ENCODE measurements around the gene SPTLC2. TPM values are rescaled to one million over a fixed set of nuclear protein-coding genes. Genes with fewer than 3 reads are reported as not detected.
"Not testable (repeated sequence)": the region's sequence is repeated elsewhere in the genome, so short reads cannot be mapped to it uniquely, and the experiment has no call there.

The SPTLC2 gene
- total RNA-seq, 1 experiment from 2014 or later, result 17.9 TPM

DNA sequence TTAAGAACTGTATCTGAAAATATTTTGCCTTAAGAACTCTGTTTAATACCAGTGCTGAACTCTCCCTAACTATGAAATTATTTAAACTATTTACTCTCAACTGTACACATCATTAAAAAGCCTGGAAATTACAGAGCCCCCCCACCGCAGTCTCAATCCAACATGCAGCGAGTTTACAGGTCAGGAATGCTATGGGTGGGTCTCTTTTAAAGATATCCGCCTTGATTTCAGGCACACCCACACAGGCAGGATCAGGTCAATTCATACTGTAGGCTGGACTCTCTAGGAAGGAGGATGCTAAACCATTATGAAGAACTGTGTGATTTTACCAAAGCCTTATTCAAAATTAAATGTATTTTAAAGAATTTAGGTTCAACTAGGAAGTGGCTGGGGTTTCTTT lies 16.5 kb downstream of the SPTLC2 start:
- in situ Hi-C loops (cut with HindIII; ENCODE audit: low sequenced_read_pairs), result no loop called here
- no peak for DNase-seq (ENCODE audit: low spot score)

DNA sequence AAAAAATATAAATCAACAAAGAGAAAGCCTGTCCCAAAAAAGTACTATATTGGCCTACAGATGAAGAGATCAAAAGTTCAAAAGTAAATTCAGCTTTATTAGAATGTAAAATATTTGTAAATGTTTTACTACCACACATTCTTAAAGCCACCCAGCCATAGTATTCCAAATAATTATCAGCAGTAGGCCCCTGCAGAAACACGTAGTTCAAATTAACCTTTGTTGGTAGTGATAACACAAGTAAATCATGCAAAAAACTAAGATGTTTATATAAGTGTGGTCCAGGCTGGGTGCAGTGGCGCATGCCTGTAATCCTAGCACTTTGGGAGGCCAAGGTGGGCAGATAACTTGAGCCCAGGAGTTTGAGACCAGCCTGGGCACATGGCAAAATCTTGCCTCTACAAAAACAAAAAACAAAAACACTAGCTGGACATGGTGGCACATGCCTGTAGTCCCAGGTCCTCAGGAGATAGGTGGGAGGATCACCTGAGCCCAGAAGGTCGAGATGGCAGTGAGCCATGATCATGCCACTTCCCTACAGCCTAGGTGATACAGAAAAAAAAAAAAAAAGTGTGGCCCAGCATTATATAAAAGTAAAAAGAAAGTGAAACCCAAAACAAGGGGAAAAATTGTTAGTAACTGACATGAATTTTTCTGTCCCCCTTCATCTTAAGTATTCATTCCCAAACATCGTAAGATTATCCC lies 17.9 kb downstream of the SPTLC2 start:
- in situ Hi-C loops (cut with HindIII; ENCODE audit: low sequenced_read_pairs), result no loop called here
- no peak for DNase-seq (ENCODE audit: low spot score)

DNA sequence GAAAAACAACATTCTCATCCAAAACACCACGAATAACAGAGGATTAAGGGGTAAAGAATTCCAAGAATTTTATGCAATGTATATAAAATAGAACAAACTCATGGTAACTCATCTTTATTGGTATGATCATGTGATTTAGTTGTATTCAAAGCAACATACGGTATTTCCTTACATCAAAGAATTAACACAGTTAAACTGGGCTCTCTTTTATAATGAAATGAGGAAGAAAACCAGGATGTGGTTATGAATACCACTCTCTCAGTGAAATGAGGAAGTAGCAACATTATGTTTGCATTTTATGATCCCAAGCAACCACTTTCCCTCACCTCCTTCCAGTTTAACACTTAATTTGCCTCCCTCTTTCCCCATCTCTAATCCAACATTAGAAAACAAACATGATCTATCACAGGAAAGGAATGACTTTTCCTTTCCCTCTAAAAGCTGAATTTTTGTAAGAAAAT lies 22.9 kb downstream of the SPTLC2 start:
- in situ Hi-C loops (cut with HindIII; ENCODE audit: low sequenced_read_pairs), result no loop called here

DNA sequence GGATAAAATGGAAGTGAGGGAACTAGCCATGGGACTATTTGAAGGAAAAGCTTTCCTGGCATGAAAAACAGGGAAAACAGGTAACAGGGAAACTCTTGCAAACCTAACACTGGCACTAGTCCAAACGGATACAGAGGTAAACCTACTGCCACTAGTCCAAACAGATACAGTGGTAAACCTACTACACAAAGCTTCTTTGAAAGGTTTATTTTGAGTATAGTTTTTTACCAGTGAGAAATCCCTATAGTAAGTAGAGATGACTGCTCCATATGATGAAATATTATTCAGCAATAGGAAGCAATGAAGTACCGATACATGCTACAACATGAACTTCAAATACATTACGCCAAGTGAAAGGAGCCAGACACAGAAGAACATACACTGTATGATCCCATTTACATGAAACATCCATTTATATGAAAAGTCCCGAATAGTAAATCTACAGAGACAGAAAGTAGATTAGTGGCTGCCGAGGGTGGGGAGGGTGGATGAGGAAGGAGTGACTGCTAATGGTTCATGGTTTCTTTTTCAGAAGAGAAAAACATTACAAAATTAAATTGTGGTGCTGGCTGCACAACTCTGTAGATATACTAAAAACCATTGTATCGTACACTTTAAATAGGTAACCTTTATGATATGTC lies 25.5 kb downstream of the SPTLC2 start:
- in situ Hi-C loops (cut with HindIII; ENCODE audit: low sequenced_read_pairs), result no loop called here
- DNase-seq (ENCODE audit: low spot score), result no peak

More for the DNA sequence above, 22.9 kb downstream of the SPTLC2 start:
- DNase-seq (ENCODE audit: low spot score), result no peak

DNA sequence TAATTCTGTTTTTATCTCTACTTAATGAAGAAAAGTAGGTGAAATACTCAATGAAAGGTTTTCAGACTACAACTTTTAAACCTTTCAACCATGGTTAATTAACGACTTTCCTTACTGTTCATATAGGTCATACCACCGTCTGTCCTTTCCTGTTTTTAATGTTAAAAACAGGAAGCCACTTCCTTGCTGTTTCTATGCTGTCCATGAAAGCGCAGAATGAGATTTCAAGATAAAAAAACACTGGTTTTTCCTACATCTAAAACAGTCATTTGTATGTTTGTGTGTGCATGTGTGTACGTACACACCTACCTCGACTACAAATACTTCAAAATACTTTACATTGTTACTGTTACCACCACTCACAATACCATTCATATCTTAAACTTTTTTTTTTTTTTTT lies 27.3 kb downstream of the SPTLC2 start:
- in situ Hi-C loops (cut with HindIII; ENCODE audit: low sequenced_read_pairs), result no loop called here
- no peak for DNase-seq (ENCODE audit: low spot score)

DNA sequence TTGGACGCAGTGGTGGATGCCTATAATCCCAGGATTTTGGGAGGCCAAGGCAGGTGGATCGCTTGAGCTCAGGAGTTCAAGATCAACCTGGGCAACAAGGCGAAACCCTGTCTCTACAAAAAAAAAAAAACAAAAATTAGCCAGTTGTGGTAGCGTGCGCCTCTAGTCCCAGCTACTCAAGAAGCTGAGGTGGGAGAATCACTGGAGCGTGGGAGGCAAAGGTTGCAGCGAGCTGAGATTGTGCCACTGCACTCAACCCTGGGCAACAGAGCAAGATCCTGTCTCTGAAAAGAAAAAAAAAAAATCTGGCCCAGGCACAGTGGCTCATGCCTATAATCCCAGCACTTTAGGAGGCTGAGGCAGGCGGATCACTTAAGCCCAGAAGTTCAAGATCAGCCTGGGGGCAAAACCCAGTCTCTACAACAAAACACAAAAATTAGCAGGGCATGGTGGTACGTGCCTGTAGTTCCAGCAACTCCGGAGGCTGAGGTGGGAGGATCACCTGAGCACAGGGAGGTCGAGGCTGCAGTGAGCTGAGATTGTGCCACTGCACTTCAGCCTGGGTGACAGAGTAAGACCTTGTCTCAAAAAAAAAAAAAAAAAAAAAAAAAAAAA lies 27.9 kb downstream of the SPTLC2 start:
- in situ Hi-C loops (cut with HindIII; ENCODE audit: low sequenced_read_pairs); DNase-seq (ENCODE audit: low spot score): not testable (repeated sequence)

DNA sequence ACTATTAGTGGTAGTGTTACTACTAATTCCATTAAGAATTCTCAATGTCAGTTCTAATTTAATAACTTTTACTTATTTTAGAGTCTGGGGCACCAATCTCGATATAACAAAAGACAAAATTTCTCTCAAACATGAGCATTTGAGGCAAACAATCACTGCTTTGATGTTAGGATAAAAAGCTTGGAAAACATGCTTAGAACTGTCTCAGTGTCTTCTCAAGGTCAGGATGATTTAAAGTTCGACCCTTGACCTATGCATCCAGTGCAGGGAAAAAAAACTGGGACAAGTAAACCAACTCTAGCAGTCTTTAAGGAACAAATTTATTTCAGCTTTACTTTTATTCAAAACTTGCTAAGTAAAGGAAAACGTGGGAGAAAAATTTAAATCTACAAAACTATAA lies 31.1 kb downstream of the SPTLC2 start:
- in situ Hi-C loops (cut with HindIII; ENCODE audit: low sequenced_read_pairs), result no loop called here
- DNase-seq (ENCODE audit: low spot score), result no peak

DNA sequence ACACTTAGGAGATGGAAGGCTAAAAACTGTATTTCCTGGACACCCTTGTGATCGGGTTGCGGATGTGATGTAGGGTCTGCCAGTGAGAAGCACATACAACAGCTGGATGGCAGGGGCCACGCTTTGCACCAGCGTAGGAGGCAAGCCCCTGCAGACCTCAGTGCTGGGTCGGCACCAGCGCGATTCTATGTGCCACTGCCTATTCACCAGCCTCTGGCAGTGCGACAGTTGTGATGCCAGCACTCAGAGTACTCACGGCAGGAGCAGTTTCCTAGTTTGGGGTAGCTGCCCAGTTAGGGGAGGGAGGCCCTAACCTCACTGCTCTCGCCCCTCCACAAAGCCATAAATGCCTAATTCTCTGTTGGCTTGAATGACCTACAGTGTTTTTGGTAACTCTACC lies 31.6 kb downstream of the SPTLC2 start:
- in situ Hi-C loops (cut with HindIII; ENCODE audit: low sequenced_read_pairs), result no loop called here
- DNase-seq (ENCODE audit: low spot score), result no peak

DNA sequence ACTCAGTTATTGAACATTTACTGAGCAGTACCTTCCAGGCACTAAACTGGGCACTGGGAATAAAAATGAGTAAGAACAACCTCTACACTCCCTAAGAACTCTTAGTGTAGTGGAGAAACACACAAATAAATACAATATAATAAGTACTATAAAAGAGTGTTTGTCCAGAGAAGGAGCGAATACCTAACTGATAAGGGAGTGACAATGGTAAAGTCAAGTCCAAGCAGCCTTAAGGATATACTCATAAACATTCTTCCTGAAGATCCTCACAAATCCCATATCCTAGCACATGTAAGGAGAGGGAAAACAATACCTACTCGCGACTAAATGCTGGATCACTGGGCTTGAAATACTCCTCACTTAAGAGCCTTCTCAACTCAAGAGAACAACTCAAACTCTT lies 32.8 kb downstream of the SPTLC2 start:
- no peak for DNase-seq (ENCODE audit: low spot score)
- in situ Hi-C loops (cut with HindIII; ENCODE audit: low sequenced_read_pairs), result no loop called here

DNA sequence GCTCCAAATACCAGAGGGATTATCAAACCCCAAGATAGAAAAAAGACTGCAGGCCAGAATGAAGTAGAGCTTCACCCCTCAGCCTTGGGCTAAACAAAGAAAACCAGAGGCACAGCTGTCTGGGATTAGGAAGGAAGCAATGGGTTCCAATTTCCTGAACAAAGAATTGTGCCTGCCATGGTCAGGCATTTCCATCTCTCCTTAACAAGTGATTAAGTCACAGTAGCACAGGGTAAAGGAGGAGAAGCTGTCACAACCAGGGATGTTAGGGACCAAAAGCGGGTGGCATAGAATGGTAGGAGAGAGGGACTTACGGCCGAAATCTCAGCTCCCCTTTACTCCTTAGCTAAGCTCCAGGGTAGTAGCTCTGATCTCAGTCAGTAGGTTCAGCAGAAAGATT lies 33.9 kb downstream of the SPTLC2 start:
- no peak for DNase-seq (ENCODE audit: low spot score)
- in situ Hi-C loops (cut with HindIII; ENCODE audit: low sequenced_read_pairs), result no loop called here

DNA sequence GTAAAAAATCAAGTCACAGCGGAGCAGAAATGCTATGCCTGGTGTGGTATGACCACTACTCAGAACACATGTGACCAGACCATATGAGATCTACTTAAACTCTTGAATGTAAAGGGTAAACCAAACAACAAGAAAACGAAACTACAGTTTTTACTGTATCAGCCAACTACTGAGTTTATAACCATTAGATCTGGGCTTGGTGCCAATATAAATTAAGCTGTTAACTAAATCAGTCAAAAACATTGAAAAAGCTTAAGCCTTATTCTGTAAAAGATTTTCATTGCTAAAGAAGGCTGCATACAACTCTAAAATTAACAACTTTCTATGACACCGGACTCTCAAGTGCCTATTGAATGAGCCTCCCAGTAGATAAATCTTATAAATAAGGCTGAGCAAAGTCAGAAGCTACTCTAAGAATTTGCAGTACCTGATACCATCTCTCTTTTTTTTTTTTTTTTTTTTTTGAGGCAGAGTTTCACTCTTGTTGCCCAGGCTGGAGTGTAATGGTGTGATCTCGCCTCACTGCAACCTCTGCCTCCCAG lies 35.4 kb downstream of the SPTLC2 start:
- in situ Hi-C loops (cut with HindIII; ENCODE audit: low sequenced_read_pairs), result no loop called here
- no peak for DNase-seq (ENCODE audit: low spot score)

DNA sequence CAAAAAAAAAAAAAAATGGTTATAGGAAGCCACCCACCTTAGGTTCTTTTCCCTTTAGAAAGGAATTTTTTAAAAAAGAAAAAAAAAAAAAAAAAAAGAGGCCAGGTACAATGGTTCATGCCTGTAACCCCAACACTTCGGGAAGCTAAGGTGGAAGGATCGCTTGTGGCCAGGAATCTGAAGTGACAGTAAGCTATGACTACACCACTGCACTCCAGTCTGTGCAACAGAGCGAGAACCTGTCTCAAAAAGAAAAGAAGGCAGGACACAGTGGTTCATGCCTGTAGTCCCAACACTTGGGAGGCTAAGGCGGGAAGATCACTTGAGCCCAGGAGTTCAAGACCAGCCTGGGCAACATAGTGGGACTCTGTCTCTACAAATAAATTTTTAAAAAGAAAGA lies 36.0 kb downstream of the SPTLC2 start:
- in situ Hi-C loops (cut with HindIII; ENCODE audit: low sequenced_read_pairs), result no loop called here
- no peak for DNase-seq (ENCODE audit: low spot score)

DNA sequence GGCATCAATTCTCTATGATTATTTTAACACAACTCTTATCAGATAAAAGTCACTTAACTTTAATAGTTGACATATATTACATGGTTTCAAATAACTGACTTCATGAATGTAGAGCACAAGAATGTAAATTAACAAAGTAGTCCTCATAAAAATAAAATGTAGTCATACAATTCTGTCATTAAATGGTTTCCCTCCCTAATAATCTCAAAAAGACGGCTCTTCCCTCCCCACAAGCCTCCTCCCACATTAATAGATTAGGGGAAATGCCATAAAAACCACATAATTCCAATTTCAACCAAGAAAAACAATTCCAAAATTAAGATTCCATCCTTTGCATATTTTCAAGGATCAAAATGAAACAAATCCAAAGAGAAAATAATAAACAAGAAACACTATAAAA lies 36.7 kb downstream of the SPTLC2 start:
- DNase-seq (ENCODE audit: low spot score), result no peak
- in situ Hi-C loops (cut with HindIII; ENCODE audit: low sequenced_read_pairs), result no loop called here

DNA sequence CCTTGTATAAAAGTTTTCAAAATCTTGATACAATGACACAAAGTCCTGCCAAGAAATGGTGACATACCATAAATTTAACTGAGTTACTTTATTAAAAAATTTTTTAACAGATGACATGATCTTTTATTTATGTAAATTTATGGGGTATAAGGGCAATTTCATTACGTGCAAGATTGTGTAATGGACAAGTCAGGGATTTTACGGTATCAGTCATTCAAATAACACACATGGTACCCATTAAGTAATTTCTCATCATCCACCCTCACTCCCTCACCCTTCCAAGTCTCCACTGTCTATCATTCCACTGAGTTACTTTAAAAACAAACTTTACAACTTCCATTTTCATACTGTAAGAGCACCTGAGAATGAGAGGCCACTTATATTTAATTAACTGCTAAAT lies 37.4 kb downstream of the SPTLC2 start:
- no peak for DNase-seq (ENCODE audit: low spot score)
- in situ Hi-C loops (cut with HindIII; ENCODE audit: low sequenced_read_pairs), result no loop called here

DNA sequence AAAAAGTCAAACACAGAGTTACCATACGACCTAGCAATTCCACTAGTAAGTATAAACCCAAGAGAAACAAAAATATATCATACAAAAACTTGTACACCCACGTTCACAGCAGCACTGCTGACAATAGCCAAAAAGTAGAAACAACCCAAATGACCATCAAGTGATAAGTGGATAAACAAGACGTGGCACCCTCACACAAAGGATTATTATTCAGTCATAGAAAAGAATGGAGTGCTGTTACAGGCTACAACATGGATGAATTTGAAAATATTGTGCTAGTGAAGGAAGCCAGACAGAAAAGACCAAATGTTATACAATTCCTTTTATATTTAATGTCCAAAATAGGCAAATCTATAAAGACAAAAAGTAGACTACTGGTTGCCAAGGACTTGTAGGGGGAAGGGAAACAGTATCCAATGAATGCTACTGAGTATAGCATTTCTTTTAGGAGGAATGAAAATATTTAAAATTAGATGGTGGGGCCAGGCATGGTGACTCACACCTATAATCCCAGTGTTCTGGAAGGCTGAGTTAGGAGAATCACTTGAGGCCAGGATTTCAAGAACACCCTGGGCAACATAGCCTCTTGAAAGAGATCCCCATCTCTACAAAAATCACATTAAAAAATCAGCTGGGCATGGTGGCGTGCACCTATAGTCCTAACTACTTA lies 41.9 kb downstream of the SPTLC2 start:
- no peak for DNase-seq (ENCODE audit: low spot score)
- in situ Hi-C loops (cut with HindIII; ENCODE audit: low sequenced_read_pairs), result no loop called here

DNA sequence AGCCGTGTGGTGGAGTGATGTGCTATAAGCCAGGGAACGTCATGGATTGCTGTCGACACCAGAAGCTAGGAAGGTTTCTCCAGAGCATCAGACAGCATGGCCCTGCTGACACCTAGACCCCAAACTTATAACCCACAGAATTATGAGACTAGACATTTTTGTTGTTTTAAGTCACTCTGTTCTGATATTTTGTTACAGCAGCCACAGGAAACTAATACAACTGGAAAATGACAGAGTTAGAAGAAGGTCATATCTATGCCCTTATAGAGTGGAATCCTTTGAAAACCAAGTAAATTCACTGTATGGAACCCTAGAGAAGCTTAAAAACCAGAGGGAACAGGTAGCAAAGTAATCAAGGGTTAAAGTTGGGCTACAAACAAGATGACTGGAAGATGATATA lies 42.5 kb downstream of the SPTLC2 start:
- no peak for DNase-seq (ENCODE audit: low spot score)
- in situ Hi-C loops (cut with HindIII; ENCODE audit: low sequenced_read_pairs), result no loop called here

DNA sequence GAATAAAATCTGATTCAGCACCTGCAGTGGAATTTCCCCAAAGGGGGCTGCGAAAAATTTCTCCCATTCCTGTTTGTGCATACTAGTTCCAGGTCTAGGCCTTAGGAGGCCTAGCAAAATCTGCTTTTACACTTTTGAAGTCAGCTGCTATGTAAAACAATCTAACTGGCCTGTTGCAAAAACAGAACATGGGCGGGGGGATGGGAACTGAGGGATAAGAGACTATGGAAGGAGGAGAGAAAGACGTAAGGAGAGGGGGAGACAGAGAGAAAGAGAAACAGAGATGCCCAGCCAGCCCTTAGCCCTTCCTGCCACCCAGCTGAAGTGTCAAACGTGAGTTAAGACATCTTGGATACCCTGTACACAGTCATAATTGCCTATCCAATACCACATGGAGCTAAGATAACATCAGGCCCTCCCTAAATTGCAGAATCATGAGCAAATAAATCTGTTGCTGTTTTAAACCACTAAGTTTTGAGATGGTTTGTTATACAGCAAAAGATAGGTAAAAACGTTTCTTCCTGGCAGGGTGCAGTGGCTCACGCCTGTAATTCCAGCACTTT lies 45.6 kb downstream of the SPTLC2 start:
- no peak for DNase-seq (ENCODE audit: low spot score)
- in situ Hi-C loops (cut with HindIII; ENCODE audit: low sequenced_read_pairs), result no loop called here

DNA sequence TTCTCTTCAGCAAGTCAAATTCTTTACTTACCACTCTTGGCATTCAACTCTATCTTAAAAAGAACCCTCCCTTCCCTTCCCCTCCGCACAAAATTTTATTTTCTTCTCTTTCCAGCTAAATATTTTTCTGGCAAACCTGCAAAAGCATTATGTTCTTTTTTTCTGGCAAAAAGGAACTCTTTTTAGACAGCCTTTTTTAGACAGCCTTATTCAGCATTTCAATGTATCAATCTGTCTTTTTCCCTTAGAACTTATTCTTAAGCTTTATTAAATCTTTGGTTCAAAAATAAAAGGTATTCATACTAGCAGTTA lies 50.5 kb downstream of the SPTLC2 start:
- in situ Hi-C loops (cut with HindIII; ENCODE audit: low sequenced_read_pairs), result no loop called here
- DNase-seq (ENCODE audit: low spot score), result no peak

DNA sequence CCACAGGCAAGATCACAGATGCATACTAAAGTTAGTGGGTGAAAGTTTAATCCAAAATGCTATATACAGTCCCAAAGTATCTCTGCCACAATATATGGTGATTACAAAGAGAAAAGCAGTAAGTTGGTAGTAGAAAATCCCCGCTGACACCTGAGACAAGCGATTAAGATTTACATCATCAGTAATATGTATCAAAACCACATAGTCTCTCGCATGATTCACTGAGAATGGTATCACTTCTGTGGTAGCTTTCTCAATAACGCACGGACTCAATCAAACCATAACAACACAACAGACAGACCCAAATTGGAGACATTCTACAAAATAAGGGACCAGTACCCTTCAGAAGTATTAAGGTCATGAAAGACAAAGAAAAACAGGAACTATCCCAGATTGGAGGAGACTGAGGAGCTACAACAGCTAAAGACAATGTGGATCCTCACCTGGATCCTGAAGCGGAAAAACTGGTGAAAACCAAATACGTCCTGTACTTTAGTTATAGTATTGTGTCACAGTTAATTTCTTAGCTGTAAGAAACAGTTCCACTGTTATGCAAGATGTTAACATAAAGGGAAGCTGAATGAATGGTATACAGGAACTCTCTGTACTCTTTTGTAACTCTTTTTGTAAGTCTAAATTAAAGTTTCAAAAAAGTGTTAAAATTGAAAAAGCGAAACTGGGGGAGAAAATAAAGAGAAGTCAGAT lies 51.0 kb downstream of the SPTLC2 start:
- in situ Hi-C loops (cut with HindIII; ENCODE audit: low sequenced_read_pairs), result no loop called here
- no peak for DNase-seq (ENCODE audit: low spot score)

Measured in G401 (cell line).